Measurements from ENCODE around the gene MPPED2.

The MPPED2 gene

DNA sequence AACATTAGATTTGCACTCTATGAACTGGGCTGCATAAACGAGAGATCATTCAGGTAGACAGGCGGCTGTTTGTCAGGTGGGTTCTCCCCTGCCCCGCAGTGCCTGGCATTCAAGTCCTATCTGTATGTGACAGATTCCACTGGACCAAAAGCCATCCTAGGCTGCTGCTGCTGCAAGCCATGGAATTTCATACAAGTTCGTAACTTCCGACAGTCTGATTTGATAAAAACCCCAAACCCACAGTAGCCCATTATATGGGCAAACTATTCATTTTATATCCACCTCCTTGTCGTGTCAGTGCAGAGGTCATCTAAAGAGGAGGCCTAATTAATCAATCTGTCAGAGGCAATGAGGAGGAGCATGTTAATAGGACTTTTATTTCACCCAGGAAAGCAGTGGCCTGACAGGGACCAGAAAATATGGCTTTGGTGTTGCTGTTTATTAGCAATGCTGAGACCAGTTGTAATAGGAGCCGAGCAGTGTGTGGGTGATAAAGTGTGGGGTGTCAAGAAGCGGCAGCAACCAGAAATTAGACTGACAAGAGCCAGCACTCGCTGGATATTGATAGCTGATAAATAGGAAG lies 139.0 kb downstream of the MPPED2 start:
- no peak for DNase-seq

DNA sequence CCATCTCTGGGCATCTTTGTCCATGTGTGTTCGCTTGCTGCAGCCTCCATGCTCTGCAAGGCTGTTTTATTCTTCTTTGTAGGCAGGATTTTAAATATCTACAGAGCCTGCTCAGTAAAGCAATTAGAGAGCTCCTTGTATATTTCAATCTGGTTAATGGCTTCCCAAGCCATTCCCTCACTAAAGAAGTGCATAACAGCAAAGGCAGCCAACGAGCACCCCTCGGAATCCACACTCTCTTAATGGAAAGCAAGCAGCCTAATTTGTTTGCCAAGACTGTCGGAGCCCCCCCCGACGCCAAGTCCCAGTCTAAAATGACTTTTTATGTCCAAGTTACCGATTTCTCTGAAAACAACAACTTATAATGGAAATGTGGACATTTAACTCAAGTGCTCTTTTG lies 139.6 kb downstream of the MPPED2 start:
- no peak for DNase-seq

- DNase-seq, result no peak
Measured at GRCh38 chr11:30445056-30445455, 141.1 kb downstream of the MPPED2 start.

DNA sequence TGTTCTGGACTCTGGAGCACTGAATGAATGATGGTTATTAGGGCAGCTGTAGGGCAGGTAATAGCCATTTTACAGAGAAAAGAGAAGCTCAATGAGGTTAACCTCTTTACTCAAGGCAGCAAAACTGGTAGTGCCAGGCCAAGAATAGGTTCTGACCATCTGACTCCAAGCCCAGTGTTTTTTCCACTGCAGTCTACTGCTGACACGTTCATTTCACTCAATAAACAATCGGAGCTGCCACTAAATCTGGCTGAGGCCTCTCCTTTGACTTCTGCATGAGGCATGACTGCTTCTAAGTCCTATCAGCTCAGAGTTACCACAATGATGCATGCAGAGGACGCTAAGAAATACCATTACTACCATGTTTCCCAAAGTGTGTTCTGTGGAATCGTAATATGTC lies 145.6 kb downstream of the MPPED2 start:
- DNase-seq, result no peak

- no peak for DNase-seq
Measured at GRCh38 chr11:30436801-30437200, 149.4 kb downstream of the MPPED2 start.

GRCh38 chr11:30435488-30435887 lies 150.7 kb downstream of the MPPED2 start:
- DNase-seq, result no peak

GRCh38 chr11:30434901-30435300 lies 151.3 kb downstream of the MPPED2 start:
- DNase-seq, result no peak

DNA sequence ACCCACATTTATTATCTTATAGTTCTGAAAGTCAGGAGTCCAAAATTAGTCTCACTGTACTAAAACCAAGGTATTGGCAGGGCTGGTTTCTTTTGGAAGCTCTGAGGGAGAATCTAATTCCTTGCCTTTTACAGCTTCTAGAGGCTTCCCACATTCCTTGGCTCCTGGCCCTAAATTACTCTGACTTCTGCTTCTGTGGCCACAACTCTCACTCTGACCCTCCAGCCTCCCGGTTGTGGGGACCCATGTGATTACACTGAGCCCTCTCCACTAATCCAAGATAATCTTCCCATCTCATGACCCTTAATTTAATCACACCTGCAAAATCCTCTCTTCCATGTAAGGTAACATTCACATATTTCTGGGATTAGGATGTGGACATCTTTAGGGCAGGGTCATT lies 152.3 kb downstream of the MPPED2 start:
- DNase-seq, result no peak

DNA sequence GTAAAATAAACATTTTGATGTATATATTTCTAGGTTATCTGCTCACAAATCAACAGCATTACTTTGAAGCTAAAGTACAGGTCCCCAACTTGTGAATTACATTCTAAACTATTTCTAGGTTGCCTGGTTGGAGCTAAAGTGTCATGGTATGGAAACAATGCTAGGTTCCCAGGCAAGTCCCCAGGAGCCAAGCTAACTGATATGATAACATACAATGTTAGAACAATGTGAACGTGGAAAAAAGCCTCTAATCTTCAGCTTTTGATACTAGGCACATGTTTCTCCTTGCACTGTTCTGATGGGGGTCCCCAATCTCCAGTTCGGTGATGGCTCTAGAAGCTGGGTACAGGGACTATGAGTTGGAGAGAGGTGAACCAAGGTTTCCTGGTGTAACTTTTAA lies 153.4 kb downstream of the MPPED2 start:
- no peak for DNase-seq

GRCh38 chr11:30432178-30432577 lies 154.0 kb downstream of the MPPED2 start:
- no peak for DNase-seq

- DNase-seq, result no peak
Measured at GRCh38 chr11:30431127-30431814, 154.9 kb downstream of the MPPED2 start.

- no peak for DNase-seq
Measured at GRCh38 chr11:30429550-30429949, 156.6 kb downstream of the MPPED2 start.

GRCh38 chr11:30426781-30427180 lies 159.4 kb downstream of the MPPED2 start:
- DNase-seq, result no peak

DNA sequence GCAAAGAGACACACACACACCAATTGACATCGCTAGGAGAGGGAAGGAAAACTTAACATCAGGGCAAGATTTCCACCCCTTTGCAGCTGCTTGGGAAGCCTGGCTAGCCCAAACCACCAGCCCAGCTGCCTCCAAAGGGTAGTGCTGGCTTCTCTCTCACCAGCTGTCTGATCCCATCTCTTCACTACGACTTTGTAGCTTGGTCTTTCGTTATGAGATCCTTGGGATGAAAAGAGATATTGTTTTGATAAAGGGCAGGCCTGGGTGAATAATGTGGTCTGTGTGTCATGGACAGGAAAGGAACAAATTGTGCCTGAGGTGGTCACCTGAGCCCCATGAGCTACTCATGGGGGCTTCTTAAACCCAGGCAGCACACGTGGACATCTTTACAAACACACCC lies 161.3 kb downstream of the MPPED2 start:
- no peak for DNase-seq

DNA sequence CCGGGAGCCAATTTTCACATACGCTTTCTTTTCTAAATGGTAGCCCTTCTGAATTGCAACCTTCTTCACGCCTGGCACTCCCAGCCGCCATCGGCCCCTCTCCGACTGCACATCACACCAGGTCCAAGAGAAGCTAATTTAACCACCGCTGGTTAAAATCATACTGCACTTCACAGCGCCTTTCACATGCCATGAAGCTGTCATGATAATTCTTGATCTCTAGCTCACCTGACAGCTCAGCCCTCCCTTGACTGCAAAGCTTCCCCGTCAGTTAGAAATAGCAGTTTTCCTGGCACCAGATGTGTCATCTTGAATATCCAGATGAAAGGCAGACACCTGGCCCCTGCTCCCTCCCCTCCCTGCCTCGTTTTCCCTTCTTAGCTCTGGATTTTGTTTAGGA lies 161.8 kb downstream of the MPPED2 start:
- no peak for DNase-seq

GRCh38 chr11:30423886-30424285 lies 162.3 kb downstream of the MPPED2 start:
- DNase-seq, result no peak

DNA sequence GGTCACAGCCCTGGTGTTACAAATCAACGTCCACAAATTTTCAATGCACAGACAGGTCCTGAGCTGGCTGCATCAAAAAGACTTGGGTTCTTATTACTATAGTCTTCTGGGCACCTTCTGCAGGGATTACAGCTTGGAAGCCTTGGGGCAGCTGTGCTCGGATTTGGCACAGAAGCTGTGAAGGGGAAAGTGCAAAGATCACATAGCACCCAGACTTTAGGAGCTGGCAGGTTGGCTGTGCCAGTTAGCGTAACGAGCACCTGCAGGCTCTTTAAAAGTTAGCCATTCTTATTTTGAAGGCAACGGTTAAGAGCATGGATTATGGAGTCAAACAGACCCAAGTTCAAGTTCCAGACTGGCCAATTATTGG lies 162.9 kb downstream of the MPPED2 start:
- DNase-seq, result no peak

GRCh38 chr11:30422447-30423278 lies 163.5 kb downstream of the MPPED2 start:
- no peak for DNase-seq

DNA sequence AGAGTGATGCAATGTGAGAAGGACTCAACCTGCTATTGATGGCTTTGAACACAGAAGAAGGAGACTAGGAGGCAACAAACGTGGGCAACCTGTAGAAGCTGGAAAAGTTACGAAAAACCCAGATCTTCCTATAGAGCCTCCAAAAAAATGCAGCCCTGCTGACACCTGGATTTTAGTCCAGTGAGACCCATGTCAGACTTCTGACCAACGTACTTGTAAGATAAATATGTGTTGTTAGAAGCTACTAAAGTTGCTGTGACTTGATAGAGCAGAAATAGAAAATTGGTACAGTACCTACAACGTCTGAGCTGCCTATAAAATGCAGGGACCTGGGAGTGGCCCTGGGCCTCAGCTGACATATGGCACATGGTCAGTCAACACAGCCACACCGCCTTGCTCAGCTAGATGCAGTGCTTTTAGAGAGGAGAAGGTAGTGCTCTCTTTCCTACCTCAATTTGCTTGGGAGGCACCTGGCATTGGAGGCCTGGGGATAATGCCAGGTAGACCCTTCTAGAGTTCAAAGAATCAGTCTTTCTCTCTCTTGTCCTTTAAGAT lies 165.8 kb downstream of the MPPED2 start:
- DNase-seq, result no peak

GRCh38 chr11:30414806-30415205 lies 171.3 kb downstream of the MPPED2 start:
- no peak for DNase-seq

DNA sequence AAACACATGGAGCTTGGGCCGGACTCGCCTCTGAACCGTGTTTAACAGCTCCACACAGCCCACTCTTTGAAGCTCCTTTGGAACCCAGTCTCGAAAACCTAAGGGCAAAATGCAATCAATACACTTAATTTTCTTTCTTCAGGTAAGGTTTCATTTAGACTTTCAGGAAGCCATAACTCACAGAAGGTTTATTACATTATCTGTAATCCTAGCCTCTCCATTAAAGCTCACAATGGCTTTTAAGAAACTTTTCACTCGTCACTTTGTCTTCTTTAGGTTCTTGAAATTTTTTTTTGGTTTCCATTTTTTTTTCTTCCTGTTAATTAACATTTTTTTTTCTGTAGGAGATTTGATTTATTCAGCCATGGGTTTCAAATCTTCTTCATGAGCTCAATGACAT lies 171.9 kb downstream of the MPPED2 start:
- no peak for DNase-seq

DNA sequence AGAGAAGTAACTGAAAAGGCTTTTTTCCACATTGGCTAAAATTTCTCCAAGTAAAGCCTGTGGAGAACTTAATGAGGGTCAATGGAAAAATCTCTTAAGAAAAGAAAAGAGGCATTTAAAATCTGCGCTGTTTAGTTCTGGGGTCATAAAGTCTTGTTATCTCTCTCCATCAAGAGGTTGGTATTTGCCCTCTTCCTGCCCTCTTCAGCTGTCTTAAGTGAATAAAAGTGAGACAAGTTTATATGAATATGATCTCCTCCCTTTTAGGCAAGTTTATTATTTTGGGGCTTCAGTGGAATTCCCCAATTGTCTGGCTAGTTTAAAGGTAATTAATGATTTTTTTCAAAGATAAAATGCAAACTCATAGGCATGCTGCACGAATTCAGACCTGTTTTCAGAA lies 173.6 kb downstream of the MPPED2 start:
- DNase-seq, result no peak

- no peak for DNase-seq
Measured at GRCh38 chr11:30411383-30411782, 174.8 kb downstream of the MPPED2 start.

Measured in activated naive CD4-positive, alpha-beta T cell treated with Interleukin-2 at 50 U/mL for 16 hours (primary cell).